NCI-H510A (cell line): ENCODE measurements around the gene IGFBP7.

Experiments used
- DNase-seq: peaks from one replicate; lab custom pipeline; 2025; lab: John Stamatoyannopoulos, UW

IGFBP7 gene

DNA sequence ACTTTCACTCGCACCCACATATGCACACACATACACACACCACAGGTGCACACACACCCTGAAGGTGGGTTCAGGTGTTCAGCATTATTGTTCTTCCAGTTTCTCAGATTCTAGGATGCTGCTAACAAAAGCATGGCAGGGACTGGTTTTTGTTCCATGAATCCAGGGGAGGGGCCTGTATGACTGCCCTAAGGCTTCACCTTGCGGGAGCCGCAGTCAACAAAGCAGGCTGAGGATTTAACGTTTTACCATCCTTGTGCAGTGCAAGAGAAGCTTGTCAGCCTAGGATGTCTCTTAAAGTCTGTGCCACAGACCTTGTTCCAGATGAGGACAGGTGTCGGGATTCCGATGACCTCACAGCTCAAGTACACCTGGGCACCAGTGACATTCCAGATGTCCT is 69.7 kb downstream of the IGFBP7 start:
- DNase-seq, result no peak

DNA sequence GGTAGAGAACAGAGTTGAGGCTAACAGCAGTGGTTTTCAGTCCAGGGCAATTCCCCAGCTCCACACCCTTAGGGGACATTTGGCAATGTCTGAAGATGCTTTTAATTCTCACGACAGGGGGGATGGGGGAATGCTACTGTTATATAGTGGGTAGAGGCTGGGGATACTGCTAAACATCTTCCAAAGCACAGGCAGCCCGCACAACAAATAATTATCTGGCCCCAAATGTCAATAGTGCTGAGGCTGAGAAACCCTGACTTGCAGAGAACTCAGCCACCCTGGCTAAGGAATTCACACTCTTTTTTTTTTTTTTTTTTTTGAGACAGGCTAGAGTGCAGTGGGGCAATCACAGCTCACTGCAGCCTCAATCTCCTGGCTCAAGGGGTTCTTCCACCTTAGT is 70.8 kb downstream of the IGFBP7 start:
- no peak for DNase-seq

DNA sequence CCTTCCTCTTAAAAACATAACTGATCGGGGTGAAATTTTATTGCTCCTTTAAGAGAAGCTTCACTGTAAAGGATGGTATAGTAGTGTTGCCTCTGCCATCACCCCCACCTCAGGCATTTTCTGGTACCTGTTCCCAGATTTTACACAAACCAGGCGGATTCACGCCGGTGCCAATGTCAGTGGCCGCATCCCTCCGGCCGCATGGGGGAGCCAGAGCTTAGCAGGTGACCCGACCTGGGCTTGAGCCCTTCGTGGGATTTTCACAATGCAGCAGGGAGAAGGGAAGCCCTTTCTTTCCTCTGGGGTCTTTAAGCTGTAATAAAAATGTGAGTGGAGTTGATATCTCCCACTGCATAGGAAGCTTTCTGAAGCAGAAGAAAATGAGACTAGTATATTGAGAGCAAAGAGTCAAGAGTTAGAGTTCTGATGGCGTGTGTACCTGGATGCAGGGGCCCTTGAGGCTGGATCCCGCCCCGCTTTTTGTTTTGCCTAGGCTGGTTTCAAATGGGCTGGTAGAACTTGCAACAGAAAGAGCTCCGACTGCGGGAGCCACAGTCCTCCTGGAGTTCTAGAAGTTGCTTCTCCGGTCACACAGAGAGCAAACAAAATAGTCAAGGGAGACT is 72.1 kb downstream of the IGFBP7 start:
- no peak for DNase-seq

DNA sequence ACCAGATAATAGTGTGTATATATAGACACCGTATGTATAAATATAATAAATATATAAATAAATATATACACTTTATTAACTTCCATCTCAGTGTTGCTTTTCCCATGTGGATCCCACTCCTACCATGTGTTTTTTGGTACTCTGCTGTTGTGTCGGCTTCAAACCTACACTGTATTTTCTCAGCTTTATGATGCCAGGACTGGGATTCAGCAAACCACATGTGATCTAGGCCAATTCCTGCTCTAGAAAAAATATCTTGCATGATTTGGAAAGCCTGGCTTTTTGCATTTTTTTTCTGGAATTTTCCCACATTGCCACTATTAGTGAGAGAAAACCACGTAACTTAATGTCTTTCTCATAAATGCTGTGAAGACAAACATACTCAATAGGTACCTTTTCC is 75.7 kb downstream of the IGFBP7 start:
- DNase-seq, result no peak

GRCh38 chr4:57023104-57023503 is 87.1 kb downstream of the IGFBP7 start:
- no peak for DNase-seq

- no peak for DNase-seq
These were observed 89.6 kb downstream of the IGFBP7 start for GRCh38 chr4:57020467-57021101.

DNA sequence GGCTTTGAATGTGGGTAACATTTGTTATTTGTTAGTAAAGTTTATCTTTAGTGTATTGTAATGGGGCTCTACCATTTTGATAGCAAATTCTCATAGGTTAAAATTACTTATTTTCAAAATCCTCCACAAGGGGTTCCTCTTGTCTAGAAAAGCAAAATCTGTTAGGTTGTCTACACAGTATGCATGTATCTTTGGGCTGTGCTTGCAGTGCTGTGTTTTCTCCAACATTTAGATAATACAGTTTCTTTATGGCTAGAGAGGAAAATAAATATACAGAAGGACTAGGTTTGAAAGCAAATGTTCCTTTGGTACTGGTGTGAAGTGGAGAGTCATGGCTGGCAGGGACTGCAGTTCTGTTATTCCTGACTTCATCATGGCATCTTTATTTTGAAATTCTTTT is 91.2 kb downstream of the IGFBP7 start:
- no peak for DNase-seq

DNA sequence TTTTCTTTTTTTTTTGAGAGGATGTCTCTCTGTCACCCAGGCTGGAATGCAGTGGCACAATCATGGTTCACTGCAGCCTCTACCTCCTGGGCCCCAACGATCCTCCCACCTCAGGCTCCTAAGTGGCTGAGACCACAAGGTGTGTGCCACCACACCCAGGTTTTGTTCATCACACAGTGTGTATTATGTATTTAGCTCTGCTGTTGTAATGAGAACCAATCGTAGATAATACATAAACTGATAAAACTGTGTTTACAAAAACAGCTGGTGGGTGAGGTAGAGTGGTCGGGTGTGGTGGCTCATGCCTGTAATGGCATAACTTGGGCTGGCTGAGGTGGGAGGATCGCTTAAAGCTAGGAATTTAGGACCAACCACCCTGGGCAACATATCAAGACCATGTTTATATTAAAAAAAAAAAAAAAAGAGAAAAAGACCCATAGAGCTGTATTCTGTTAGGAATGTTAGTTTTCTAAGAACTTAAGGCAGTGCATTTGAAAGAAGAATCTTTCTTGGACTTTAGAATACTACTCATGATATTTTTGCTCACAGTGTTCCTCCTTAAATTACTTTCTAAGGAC is 96.6 kb downstream of the IGFBP7 start:
- DNase-seq, result no peak

DNA sequence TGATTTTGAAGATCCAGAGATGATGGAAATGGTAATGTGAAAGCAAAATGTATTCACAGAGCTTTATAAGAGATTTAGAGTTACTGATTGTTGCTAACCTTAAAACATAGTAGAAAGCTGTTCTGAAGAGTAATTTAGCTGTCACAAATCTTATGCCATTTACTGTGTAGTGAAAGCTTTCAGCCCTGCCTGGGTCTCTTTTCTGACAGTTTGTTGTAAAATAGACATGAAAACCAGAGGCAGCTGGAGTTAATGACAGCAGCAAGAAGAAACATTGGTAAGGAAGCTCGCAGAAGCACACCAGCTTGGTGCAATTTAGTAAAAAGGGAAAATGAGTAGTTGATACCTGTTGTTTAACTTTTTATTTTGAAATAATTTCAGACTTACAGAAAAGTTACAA is 110.4 kb downstream of the IGFBP7 start:
- DNase-seq, result no peak

DNA sequence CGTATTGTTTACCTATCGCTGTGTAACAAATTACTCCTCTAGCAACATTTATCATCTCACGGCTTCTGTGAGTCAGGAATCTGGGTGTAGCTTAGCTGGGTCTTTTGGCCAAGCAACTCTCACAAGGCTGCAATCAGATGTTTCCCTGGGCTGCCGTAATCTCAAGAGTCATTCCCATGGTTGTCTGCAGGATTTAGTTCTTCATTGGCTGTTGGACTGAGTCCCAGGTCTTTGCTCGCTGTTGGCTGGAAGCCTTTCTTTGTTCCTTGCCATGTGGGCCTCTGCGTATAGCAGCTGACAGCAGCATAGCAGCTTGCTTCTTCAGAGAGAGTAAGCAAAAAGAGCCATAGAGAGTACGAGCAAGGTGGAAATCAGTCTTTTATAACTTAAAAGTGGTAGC is 114.7 kb downstream of the IGFBP7 start:
- no peak for DNase-seq

DNA sequence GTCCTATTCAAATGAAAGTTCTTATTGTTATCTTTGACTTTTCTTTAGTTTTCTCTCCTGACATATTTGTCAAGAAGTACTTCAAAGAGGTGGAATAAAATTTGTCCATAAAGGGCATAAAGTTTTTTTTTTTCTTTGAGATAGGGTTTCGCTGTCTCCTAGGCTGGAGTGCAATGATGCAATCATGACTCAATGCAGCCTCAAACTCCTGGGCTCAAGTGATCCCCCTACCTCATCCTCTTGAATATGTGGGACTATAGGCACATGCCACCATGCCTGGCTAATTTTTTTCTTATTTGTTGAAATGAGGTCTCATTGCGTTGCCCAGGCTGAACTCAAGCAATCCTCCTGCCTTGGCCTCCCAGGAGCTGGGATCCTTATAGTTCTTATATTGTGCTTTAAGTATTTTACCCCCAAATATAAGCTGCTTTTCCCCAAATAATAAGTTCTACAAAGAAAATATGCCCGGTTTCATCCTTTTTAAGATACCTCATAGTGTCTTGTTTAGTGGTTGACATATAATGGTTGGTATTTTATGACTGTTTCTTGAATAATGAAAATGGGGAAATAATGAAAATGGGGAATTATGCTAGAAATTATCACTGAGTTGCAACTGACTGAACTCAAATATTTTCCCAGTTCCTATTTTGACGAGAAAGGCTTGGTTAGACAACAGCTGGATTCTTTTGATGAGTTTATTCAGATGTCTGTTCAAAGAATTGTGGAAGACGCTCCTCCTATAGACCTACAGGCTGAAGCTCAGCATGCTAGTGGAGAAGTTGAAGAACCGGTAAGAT is 119.9 kb downstream of the IGFBP7 start:
- DNase-seq, result no peak

- DNase-seq, result no peak
These were observed 123.2 kb downstream of the IGFBP7 start for GRCh38 chr4:56986952-56987351.

GRCh38 chr4:56986192-56986591 is 124.0 kb downstream of the IGFBP7 start:
- DNase-seq, result no peak

DNA sequence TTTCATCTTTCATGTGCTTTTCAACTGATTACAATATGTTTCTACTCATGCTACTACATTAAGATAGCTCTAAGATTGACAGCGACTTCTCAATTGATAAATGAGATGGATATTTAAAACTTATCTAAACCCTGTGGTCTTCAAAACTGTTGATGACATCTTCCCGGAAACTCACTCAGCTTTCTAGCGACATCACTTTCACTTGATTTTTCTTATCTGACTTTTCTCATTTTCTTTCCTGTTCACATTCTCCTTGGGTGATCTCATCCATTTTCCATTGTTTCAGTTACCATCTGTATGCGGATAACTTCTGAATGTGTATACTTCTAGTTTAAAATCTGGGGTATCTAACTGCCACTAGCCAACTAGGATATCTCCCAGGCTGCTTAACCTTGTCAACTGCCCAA is 128.4 kb downstream of the IGFBP7 start:
- DNase-seq, result no peak
